MV-4-11 (cell line): Measurements from ENCODE around the gene ZRANB2.
A peak's percentile ranks its signal among the peaks of the same experiment; 100 is the strongest.

ENCODE experiments used
- DNase-seq: peaks from one replicate; lab custom pipeline; 2025; lab: John Stamatoyannopoulos, UW

ZRANB2 gene, protein sequence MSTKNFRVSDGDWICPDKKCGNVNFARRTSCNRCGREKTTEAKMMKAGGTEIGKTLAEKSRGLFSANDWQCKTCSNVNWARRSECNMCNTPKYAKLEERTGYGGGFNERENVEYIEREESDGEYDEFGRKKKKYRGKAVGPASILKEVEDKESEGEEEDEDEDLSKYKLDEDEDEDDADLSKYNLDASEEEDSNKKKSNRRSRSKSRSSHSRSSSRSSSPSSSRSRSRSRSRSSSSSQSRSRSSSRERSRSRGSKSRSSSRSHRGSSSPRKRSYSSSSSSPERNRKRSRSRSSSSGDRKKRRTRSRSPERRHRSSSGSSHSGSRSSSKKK

GRCh38 chr1:71080739-71081696 lies at the start of gene ZRANB2:
TSS of gene ZRANB2 (minus strand) at chr1:71081035. CDS start at chr1:71080995, 40 bp downstream.
- peak; percentile 96 for DNase-seq

GRCh38 chr1:71128060-71128459 lies 47.2 kb upstream of the ZRANB2 start:
- DNase-seq: no peak

- DNase-seq: no peak
These were observed 37.3 kb upstream of the ZRANB2 start for GRCh38 chr1:71118086-71118485.

DNA sequence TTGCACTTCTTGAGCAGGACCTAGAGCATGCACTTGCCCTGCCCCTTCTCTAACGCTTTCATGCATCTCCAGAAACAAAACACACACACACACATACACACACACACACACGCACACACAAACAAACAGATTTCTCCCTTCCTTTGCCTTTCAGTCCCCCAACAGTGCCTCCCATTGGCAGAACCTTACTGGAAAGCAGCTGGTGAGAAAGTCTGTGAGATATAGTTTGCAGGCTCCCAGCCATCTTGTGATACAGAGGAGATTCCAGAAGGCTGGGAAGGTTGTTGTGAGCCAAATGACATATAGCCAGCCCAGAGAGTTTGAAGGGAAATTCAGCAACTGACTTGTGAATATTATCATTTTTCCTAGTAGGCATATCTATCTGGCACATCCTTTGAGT lies 35.9 kb upstream of the ZRANB2 start:
- DNase-seq: no peak

- no peak for DNase-seq
These were observed 26.0 kb upstream of the ZRANB2 start for GRCh38 chr1:71106658-71107322.

GRCh38 chr1:71104417-71104816 lies 23.6 kb upstream of the ZRANB2 start:
- DNase-seq: no peak

DNA sequence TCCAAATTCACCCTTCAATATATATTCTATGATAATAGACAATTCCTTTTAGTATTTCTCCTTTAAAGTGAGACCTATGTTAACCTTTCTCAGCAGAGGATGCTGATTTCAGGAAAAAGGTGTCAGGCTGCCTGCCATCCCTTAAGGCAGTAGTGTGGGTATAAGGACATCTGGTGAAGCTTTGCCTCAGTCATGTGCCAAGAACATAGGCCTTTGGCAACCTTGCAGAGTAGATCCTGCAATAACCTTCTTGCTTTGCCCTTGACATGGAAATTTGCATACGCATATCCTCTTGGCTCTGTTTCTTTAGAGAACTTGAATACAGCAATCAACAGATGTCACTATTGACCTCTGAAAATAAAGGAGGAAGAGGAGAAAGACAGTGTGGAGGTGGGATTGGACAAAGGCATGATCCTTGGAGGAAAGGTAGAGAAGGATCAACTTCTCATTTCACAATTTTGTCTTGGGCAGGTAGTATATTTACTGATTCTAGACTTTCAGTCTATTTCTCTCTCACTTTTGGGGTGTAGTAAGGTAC lies 21.1 kb upstream of the ZRANB2 start:
- DNase-seq: no peak

GRCh38 chr1:71097428-71097827 lies 16.6 kb upstream of the ZRANB2 start:
- DNase-seq: no peak

DNA sequence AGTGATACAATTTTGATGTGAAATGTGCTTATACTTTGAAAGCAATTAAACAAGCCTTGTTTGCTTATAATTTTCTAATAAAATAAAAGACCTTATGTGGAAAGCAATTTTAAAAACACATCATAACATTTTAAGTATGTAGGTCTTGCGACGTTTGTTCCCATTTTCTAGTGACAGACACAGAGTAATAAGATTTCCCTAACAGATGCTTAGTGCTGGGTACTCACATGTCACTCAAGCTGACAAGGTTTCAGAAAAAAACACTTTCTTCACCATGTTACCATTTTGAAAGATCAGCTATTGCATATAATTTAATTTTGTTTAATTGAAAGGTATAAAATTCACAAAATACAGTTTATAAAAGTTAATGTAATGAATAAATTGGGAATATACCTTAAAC lies 14.1 kb upstream of the ZRANB2 start:
- no peak for DNase-seq

DNA sequence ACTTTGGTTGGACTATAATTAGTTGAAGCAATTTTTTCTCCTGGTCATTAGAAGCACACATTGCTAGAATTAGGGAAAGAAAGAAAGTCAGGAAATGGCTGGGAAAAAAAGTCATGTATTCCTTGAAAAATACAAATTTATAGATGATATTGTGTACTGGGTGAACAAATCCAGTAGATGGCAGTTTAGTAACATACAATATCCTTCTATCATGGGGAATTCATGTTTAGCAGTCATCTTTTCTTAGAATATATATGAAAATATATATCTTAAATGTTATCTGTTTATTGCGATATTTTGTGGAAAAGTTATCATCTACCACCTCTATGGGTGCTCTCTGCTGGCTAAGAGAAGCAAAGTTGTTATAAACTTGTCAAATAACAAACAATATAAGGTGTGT lies 13.1 kb upstream of the ZRANB2 start:
- DNase-seq: peak; percentile 7

DNA sequence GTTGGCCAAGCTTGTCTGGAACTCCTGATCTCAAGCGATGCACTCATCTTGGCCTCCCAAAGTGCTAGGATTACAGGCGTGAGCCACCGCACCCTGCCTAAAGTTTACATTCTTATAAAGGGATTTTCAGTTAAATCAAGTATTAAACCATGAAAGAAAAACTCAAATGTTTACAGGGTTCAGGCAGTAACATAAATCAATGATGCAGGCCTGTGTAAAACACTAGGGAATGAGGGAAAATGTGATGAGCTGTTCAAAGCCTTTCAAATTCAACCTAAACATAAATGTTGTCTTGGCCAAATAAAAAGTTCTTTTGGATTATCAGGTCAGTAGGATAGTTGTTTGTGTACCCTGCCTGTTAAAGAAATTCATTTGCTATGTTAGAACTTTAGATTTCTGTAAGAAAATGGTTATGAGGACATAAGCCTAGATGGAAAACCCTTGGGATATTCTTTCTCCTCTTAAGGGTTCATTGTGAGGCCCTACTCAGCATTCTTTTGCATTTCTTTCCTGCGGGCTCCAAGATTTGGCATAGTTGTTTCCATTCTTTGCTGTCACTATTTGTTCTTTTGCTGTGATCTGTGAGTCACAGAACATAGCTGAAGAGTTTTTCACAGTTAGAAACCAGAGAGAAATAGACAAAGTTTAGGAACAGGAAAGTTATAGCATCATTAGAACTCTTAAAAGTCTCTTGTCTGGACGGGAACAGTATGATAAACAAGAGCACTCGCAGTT lies 8.9 kb upstream of the ZRANB2 start:
- no peak for DNase-seq

DNA sequence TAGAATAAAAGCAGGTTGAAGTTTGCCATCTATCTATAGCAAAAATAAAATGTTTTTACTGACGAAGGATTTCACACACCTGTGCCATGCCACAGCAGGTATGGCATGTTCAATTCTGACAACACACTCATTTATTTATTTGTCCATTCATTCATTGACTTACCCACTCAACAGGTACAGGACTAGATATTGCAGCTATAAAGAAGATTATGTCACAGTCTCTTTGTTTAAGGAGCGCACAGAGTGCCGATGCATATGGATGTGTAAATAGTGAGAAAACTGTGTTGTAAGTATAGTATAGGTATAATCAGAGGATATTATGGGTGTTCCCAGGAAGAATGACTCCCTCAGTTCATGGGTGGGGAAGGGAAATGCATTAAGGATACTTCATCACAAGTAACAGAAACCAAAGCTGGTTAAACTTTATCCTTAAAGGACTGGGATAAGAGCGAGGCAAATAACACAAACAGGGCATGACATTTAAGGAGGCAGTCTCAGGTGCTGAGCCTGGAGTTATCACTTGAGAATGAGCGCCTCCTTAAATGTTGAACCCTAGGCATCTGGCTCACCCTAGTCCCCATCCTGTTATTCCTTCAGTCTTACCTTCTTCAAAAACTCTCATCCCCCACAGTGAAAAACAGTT lies 7.9 kb upstream of the ZRANB2 start:
- no peak for DNase-seq

- no peak for DNase-seq
These were observed 6.9 kb upstream of the ZRANB2 start for GRCh38 chr1:71087713-71088112.

- DNase-seq: no peak
These were observed 6.2 kb upstream of the ZRANB2 start for GRCh38 chr1:71087060-71087459.

- DNase-seq: no peak
These were observed 5.5 kb upstream of the ZRANB2 start for GRCh38 chr1:71086331-71086730.

DNA sequence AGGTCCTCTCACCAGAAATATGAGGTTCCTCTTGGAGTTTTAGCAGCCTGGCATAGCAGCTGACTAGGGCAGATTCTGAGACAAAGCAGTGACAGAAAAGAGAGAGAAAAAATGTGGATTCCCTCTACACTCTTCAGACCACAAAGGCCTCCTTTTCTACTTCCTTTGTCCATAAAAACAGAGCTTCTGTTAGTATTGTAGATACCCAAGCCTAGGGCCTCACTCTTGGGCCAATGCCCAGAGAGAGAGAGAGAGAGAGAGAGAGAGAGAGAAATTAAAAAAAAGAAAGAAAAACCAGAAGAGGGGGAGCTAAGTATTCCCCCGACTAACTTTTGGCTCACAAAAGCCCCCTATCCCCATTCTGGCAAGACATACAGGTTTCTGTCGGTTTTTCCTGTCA lies 2.4 kb upstream of the ZRANB2 start:
- no peak for DNase-seq

GRCh38 chr1:71081697-71082080 lies 854 bp upstream of the ZRANB2 start:
- no peak for DNase-seq

- peak; percentile 11 for DNase-seq
These were observed 551 bp downstream of the ZRANB2 start for GRCh38 chr1:71080230-71080738.

DNA sequence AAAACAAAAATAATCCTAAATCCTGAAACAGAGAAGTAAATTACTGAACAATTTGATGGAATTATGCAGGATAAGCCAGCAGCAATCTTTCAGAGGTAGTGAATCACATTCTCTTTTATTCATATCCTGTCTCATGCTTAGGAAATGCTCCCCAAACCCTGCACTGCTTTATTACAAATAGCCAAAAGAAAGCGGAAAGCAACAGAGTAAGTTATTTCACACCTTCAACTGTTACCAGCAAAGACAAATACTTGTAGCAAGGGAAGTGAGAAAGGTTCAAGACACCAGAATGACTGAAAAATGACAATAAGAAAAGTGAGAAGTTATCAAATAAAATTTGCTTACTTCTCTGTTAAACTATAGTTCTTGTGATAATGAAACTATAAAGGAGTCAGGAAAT lies 6.2 kb downstream of the ZRANB2 start:
- DNase-seq: no peak

DNA sequence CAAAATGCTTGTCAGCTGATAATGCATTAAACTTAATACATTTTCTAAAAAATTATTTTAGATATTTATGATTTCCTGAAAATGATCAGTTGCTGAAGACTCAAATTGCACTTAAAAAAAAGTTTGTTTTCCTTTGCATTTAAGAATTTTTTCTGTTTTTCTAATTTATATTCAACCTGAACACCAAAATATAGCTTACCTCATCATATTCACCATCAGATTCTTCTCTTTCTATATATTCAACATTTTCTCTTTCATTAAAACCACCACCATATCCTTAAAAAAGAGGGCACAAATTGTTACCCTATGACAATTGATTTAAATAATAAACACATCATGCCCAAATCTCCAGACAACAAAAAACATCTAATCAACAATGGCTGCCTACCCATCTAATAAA lies 8.6 kb downstream of the ZRANB2 start:
- DNase-seq: no peak

DNA sequence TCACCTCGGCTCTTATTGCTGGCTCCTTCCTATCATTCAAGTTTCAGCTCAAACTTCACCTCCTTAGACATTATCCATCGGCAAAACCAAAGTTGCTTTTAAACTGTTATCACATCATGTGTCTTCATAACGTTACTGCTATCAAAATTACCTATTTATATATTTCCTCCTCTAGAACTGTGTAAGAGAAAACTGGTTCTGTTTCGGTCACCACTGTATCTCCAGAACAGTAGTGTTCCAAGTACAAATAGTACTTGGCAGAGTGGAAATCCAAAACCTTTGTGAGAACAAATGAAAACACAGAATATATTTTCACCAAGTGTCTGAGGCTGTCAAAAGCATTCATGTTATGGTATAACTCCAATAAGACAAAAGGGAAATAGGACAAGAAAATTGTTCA lies 9.1 kb downstream of the ZRANB2 start:
- no peak for DNase-seq
